SK-N-DZ (cell line): ENCODE measurements around the gene PCNP.
A peak's percentile ranks its signal among the peaks of the same experiment; 100 is the strongest.
"Not testable (repeated sequence)": the region's sequence is repeated elsewhere in the genome, so short reads cannot be mapped to it uniquely, and the experiment has no call there.

Source experiments
- DNase-seq: peaks from one replicate; pipeline ENCODE4 v3.0.0-alpha.2; 2015; ENCODE audit warnings: low spot score

The PCNP gene

GRCh38 chr3:101561630-101562328, 12.2 kb upstream of the PCNP start, which contains the start of gene TRMT10C:
TRMT10C (plus strand) TSS chr3:101561868; CDS start chr3:101564782, 2,914 bp downstream.
- DNase-seq = peak; percentile 93

- no peak for DNase-seq
These were observed 6.3 kb upstream of the PCNP start for GRCh38 chr3:101567528-101568317.

GRCh38 chr3:101571028-101571895, 2.7 kb upstream of the PCNP start:
- DNase-seq = no peak

- DNase-seq = peak; percentile 59
These were observed 570 bp downstream of the PCNP start for GRCh38 chr3:101574388-101575112.

- DNase-seq = no peak
These were observed 3.3 kb downstream of the PCNP start for GRCh38 chr3:101577286-101577685.

- DNase-seq = no peak
These were observed 14.6 kb downstream of the PCNP start for GRCh38 chr3:101588616-101589015.

GRCh38 chr3:101591071-101591470, 17.1 kb downstream of the PCNP start:
- no peak for DNase-seq

GRCh38 chr3:101602731-101603130, 28.8 kb downstream of the PCNP start:
- no peak for DNase-seq

- DNase-seq = no peak
These were observed 29.2 kb downstream of the PCNP start for GRCh38 chr3:101603184-101603583.

- DNase-seq = not testable (repeated sequence)
These were observed 31.4 kb downstream of the PCNP start for GRCh38 chr3:101605398-101605797.

GRCh38 chr3:101611023-101611422, 37.0 kb downstream of the PCNP start:
- DNase-seq = no peak

GRCh38 chr3:101613014-101613413, 39.0 kb downstream of the PCNP start:
- not testable (repeated sequence) for DNase-seq

GRCh38 chr3:101615525-101615924, 41.5 kb downstream of the PCNP start:
- DNase-seq = no peak

- DNase-seq = no peak
These were observed 43.5 kb downstream of the PCNP start for GRCh38 chr3:101617478-101617877.

GRCh38 chr3:101618726-101619125, 44.7 kb downstream of the PCNP start:
- DNase-seq = no peak

GRCh38 chr3:101619734-101620133, 45.8 kb downstream of the PCNP start:
- no peak for DNase-seq

- DNase-seq = no peak
These were observed 49.7 kb downstream of the PCNP start for GRCh38 chr3:101623656-101624055.

- DNase-seq = no peak
These were observed 50.9 kb downstream of the PCNP start for GRCh38 chr3:101624857-101625256.

GRCh38 chr3:101625879-101626278, 51.9 kb downstream of the PCNP start:
- no peak for DNase-seq

GRCh38 chr3:101629219-101629618, 55.2 kb downstream of the PCNP start:
- no peak for DNase-seq

GRCh38 chr3:101631098-101631796, 57.3 kb downstream of the PCNP start:
- DNase-seq = no peak
